Endothelial cell of umbilical vein (primary cell): ENCODE results near the gene ATXN7.

ENCODE experiments used
- CTCF ChIP-seq, 2 donors: IDR thresholded peaks; 1 replicate in 1 of 2; 2 replicates in 1 of 2; pipeline ENCODE4 v1.5.1; 2011; ENCODE audit warnings: low read length in 2 of 2, mild to moderate bottlenecking in 2 of 2, moderate library complexity in 2 of 2, control low read depth in 1 of 2, inconsistent platforms in 1 of 2, low read depth in 1 of 2; ENCODE audit not compliant: insufficient read depth in 1 of 2; ENCODE audit errors: extremely low read depth in 1 of 2
- EZH2 ChIP-seq: IDR thresholded peaks from 2 replicates; pipeline ENCODE4 v1.6.1; 2012; ENCODE audit warnings: borderline replicate concordance, low read depth, mild to moderate bottlenecking, moderate library complexity, low read length, inconsistent platforms; ENCODE audit not compliant: severe bottlenecking
- GATA2 ChIP-seq: IDR thresholded peaks from 2 replicates; pipeline ENCODE4 v1.7.0; 2011; ENCODE audit warnings: low read depth, mild to moderate bottlenecking, moderate library complexity, mixed read lengths, low read length; ENCODE audit not compliant: insufficient read length, insufficient read depth
- JUN ChIP-seq: IDR thresholded peaks from 2 replicates; pipeline ENCODE4 v1.6.1; 2011; ENCODE audit warnings: borderline replicate concordance, low read depth; ENCODE audit not compliant: insufficient read length, insufficient read depth
- MYC ChIP-seq: IDR thresholded peaks from one replicate; pipeline ENCODE4 v1.6.1; 2011; ENCODE audit warnings: mild to moderate bottlenecking, low read depth, low read length
- POLR2A ChIP-seq: IDR thresholded peaks from 2 replicates; pipeline ENCODE4 v1.6.1; 2012; ENCODE audit warnings: low read depth, mild to moderate bottlenecking, control low read depth, low read length
- TF ChIP-seq, protein P1 (sequence below): IDR thresholded peaks from 2 replicates; pipeline ENCODE4 v1.6.1; 2011; ENCODE audit not compliant: insufficient read depth, insufficient read length

DNA sequence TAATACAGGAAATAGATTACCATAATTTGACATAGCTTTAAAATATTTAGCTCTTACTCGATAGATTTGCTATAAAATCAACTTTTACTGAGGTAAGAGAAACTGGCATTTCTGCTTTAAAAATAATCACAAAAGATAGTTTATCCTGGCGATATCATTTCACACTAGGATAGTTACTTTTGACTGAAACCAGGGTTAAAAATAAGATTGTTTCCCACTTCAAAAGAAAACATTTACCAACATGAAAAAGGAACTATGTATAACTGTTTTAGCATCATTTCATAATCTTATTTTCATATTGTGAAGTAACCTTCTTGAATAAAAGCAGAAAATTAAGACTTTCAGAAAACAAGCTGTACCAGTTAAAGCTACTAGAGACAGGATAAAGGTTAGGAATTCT is 144.3 kb downstream of the ATXN7 start:
- TF ChIP-seq POLR2A, result no peak
- no peak for TF ChIP-seq CTCF (IDR thresholded peaks at IDR 0.05; ENCODE audit: extremely low read depth in 1 of 2, insufficient read depth in 1 of 2, low read depth in 1 of 2, low read length in 2 of 2)
- TF ChIP-seq MYC, result no peak
- no peak for TF ChIP-seq JUN
- no peak for TF ChIP-seq EZH2
- TF ChIP-seq, protein P1, sequence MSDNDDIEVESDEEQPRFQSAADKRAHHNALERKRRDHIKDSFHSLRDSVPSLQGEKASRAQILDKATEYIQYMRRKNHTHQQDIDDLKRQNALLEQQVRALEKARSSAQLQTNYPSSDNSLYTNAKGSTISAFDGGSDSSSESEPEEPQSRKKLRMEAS, result no peak
- no peak for TF ChIP-seq GATA2
